ENCODE data around the gene HUS1.
"Not testable (repeated sequence)": the region's sequence is repeated elsewhere in the genome, so short reads cannot be mapped to it uniquely, and the experiment has no call there.

HUS1 gene

GRCh38 chr7:47916514-47916913, 62.9 kb downstream of the HUS1 start:
- not testable (repeated sequence) for DNase-seq

GRCh38 chr7:47915616-47915976, 63.8 kb downstream of the HUS1 start:
- no peak for DNase-seq

GRCh38 chr7:47914717-47915615, 64.4 kb downstream of the HUS1 start:
- DNase-seq = no peak

Measured in NK-92 treated with Interleukin-12 subunit alpha and Interleukin-12 subunit beta, amount 100 ng/mL, for 24 hours (cell line).